ENCODE results near the gene TSSK1B. TPM values are rescaled to one million over a fixed set of nuclear protein-coding genes. Genes with fewer than 3 reads are reported as not detected.

TSSK1B gene
- total RNA-seq (2022; extraction: Qiagen RNA extraction) = not detected in 5 replicates

DNA sequence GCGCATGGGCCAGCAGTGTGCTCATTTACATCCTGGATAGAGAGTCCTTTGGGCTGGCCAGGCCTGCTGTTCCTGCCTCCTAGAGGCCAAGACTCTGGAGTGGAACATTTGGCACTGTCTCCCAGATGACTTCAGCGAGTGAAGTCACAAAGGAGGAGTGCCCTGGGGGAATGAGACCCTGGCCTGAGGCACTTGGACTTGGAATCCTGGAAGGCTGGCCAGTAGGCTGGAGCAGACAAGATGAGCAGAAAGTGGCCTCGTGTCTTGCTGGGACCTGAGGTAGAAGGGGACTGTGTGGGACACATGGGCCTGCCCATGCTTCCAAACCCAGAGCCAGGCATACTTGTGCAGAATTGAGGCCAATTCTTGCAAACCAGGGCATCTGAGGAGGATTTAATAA is at the start of gene TSSK1B:
TSSK1B (minus strand) TSS at position 101 of the 400 bp plus-strand sequence. CDS start 150 bp downstream, outside the sequence.

Other genes starting within 250 kb of the TSSK1B start
- gene MCC, start 53.5 kb upstream of the TSSK1B start, total RNA-seq (2022; extraction: Qiagen RNA extraction) = 0.14 to 0.43 TPM (median 0.22 TPM) in 5 replicates
- gene YTHDC2, start 78.7 kb upstream of the TSSK1B start, total RNA-seq (2022; extraction: Qiagen RNA extraction) = 5.2 to 9.4 TPM (median 7.5 TPM) in 5 replicates

Data from A549 treated with Hydrocortisone at 1 μM for 4 hours (cell line).